ENCODE data around the gene ZNF211. TPM values are rescaled to one million over a fixed set of nuclear protein-coding genes. Genes with fewer than 3 reads are reported as not detected.

The ZNF211 gene
- total RNA-seq, 4 donors from 2014 or later = 16.2 to 27.5 (median 21.8) TPM

GRCh38 chr19:57615346-57615745 is 17.6 kb upstream of the ZNF211 start:
- intact Hi-C loops (cut with DNase I) = no loop called here
- DNase-seq = no peak
- Histone ChIP-seq H3K4me1 (peaks cover 3 to 4% of the 10 kb centered on the region in 2 donors), H3K27me3 (no peaks in the 10 kb centered on the region), H3K4me3 (replicated peaks in 1 of 3) (peak overlapping the region in 2 of 3 donors; percentile 72 to 100), H3K36me3 (peaks cover 17 to 46% of the 10 kb centered on the region in 2 donors), H3K27ac (no peak overlapping the region), H3K9me3 (peaks cover 3% of the 10 kb centered on the region)
- 77 to 98% methylated on average over 3 of the region's 3 CpGs for WGBS, 2 donors
- no peak for TF ChIP-seq CTCF (IDR thresholded peaks at IDR 0.05)
- no peak for TF ChIP-seq POLR2A (IDR thresholded peaks at IDR 0.05)

- no peak for DNase-seq
- 97 to 99% methylated on average over 10 of the region's 10 CpGs for WGBS, 2 donors
- Histone ChIP-seq H3K4me3 (replicated peaks in 1 of 3) (no peak overlapping the region), H3K27me3 (no peaks in the 10 kb centered on the region), H3K4me1 (no peaks in the 10 kb centered on the region), H3K27ac (no peak overlapping the region), H3K9me3 (peaks cover 10% of the 10 kb centered on the region), H3K36me3 (peaks cover 31 to 70% of the 10 kb centered on the region in 2 donors)
- intact Hi-C loops (cut with DNase I) = loop anchor here (5.0 kb wide), 1 partner anchor 49 kb away; no protein-coding TSS in a partner anchor
- TF ChIP-seq CTCF (IDR thresholded peaks at IDR 0.05) = no peak
These were observed 12.2 kb upstream of the ZNF211 start for GRCh38 chr19:57620673-57621348.

GRCh38 chr19:57623091-57623490 is 9.9 kb upstream of the ZNF211 start:
- Histone ChIP-seq H3K27ac (no peak overlapping the region), H3K27me3 (no peaks in the 10 kb centered on the region), H3K4me3 (replicated peaks in 1 of 3) (no peak overlapping the region), H3K4me1 (no peaks in the 10 kb centered on the region), H3K9me3 (peaks cover 10% of the 10 kb centered on the region), H3K36me3 (peaks cover 31 to 48% of the 10 kb centered on the region in 2 donors)
- DNase-seq = no peak
- TF ChIP-seq CTCF (IDR thresholded peaks at IDR 0.05) = no peak
- TF ChIP-seq POLR2A (IDR thresholded peaks at IDR 0.05) = no peak
- intact Hi-C loops (cut with DNase I) = loop anchor here (5.0 kb wide), 1 partner anchor 51 kb away; no protein-coding TSS in a partner anchor

GRCh38 chr19:57633832-57634131 is 814 bp downstream of the ZNF211 start:
- intact Hi-C loops (cut with DNase I) = no loop called here
- Histone ChIP-seq H3K4me1 (peaks cover 10% of the 10 kb centered on the region in 2 donors), H3K36me3 (peaks cover 16 to 18% of the 10 kb centered on the region in 2 donors), H3K9me3 (no peaks in the 10 kb centered on the region), H3K4me3 (replicated peaks in 1 of 3) (peak overlapping the region; percentile 75 to 96 (median 86)), H3K27ac (peak overlapping the region in 2 of 3 donors; percentile 72 to 84), H3K27me3 (no peaks in the 10 kb centered on the region)
- TF ChIP-seq CTCF (IDR thresholded peaks at IDR 0.05) = no peak
- no peak for TF ChIP-seq POLR2A (IDR thresholded peaks at IDR 0.05)
- 24 to 35% methylated on average over 4 to 6 of the region's 6 CpGs for WGBS, 2 donors
- DNase-seq = peak; percentile 19 to 35

- intact Hi-C loops (cut with DNase I) = no loop called here
- Histone ChIP-seq H3K36me3 (peaks cover 44 to 51% of the 10 kb centered on the region in 2 donors), H3K4me1 (peaks cover 10 to 15% of the 10 kb centered on the region in 2 donors), H3K27ac (no peak overlapping the region), H3K4me3 (replicated peaks in 1 of 3) (no peak overlapping the region), H3K27me3 (no peaks in the 10 kb centered on the region), H3K9me3 (no peaks in the 10 kb centered on the region)
- 96 to 99% methylated on average over 4 of the region's 4 CpGs for WGBS, 2 donors
- TF ChIP-seq POLR2A (IDR thresholded peaks at IDR 0.05) (no peak), CTCF (IDR thresholded peaks at IDR 0.05) (no peak)
- no peak for DNase-seq
These were observed 4.4 kb downstream of the ZNF211 start for GRCh38 chr19:57637379-57637778.

Data from thyroid gland (tissue), 4 donors.